SJCRH30 (cell line): Measurements from ENCODE around the gene HOXB6. TPM values are rescaled to one million over a fixed set of nuclear protein-coding genes. Genes with fewer than 3 reads are reported as not detected.

Source experiments
- DNase-seq, 2 experiments: peaks; one replicate each; pipeline ENCODE4 v3.0.0-alpha.2; 2015 to 2020
- H3K27ac ChIP-seq: fragments of 250-450 bp; sonication (Bioruptor Pico); 2 replicates; pipeline ENCODE4 v1.5.1; 2020; ENCODE audit warnings: mild to moderate bottlenecking, moderate library complexity
- H3K27me3 ChIP-seq: fragments of 250-450 bp; sonication (Bioruptor Pico); 2 replicates; pipeline ENCODE4 v1.5.1; 2020; ENCODE audit warnings: mild to moderate bottlenecking, moderate library complexity
- H3K36me3 ChIP-seq: fragments of 250-450 bp; sonication (Bioruptor Pico); 2 replicates; pipeline ENCODE4 v1.5.1; 2020; ENCODE audit warnings: mild to moderate bottlenecking, moderate library complexity
- H3K4me1 ChIP-seq: fragments of 250-450 bp; sonication (Bioruptor Pico); 2 replicates; pipeline ENCODE4 v1.5.1; 2020; ENCODE audit warnings: mild to moderate bottlenecking, moderate library complexity
- H3K4me3 ChIP-seq: fragments of 250-450 bp; sonication (Bioruptor Pico); 2 replicates; pipeline ENCODE4 v1.5.1; 2020; ENCODE audit warnings: mild to moderate bottlenecking, moderate library complexity
- H3K9me3 ChIP-seq: fragments of 250-450 bp; sonication (Bioruptor Pico); replicated peaks from 2 replicates; pipeline ENCODE4 v1.5.1; 2020; ENCODE audit warnings: mild to moderate bottlenecking, moderate library complexity
- total RNA-seq: library from RNA; depleted of rRNA; stranded (reverse); fragments of >200 nt; shearing (Covaris generic); gene quantifications from 2 replicates; pipeline ENCODE4 v1.2.3, GENCODE V29; 2014

HOXB6 gene
- total RNA-seq, 1 experiment from 2014 or later, result 7.5 TPM

DNA sequence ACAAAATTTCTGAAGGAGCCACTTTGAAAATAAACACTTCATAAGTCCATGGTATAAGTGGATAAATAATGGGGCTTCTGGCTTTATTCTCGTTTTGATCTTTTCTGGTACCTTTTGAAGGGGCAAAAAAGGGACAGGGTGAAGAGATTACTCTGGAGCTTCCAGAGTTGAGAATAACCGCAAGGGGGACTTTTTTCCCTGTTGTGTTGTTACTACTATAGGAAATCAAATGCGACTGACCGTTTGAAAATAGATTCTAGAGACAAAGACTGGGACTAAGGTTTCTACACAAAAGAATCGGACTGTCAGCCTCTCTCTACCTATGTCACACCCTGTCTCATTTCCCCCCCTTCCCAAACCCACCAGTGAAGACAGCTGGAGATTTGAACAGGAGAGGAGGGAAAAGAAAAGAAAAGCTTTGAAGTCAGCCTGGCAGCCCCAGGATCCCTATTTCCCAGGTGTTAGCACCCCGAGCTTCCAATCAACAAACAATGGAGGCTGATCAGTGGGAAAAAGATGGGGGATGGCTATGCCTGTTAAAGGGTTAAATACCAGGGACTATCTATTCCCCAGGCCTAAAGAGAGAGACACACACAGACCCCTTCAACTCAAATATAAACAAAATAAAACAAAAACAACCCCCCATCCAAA lies 35.0 kb downstream of the HOXB6 start:
- no peaks in the 10 kb centered on the region for H3K9me3 ChIP-seq
- H3K4me1 ChIP-seq, result 0 out of 2 replicates have a peak, but pooled peaks cover 4% of the 10 kb centered on the region
- H3K4me3 ChIP-seq, result no peak overlapping the region
- no peak overlapping the region for H3K27ac ChIP-seq
- DNase-seq, result no peak
- no peaks in the 10 kb centered on the region for H3K36me3 ChIP-seq
- no peaks in the 10 kb centered on the region for H3K27me3 ChIP-seq

GRCh38 chr17:48569240-48569582 lies 35.6 kb downstream of the HOXB6 start:
- H3K27me3 ChIP-seq, result no peaks in the 10 kb centered on the region
- no peaks in the 10 kb centered on the region for H3K36me3 ChIP-seq
- no peak overlapping the region for H3K27ac ChIP-seq
- no peak for DNase-seq
- no peaks in the 10 kb centered on the region for H3K9me3 ChIP-seq
- H3K4me1 ChIP-seq, result 0 out of 2 replicates have a peak, but pooled peaks cover 4% of the 10 kb centered on the region
- no peak overlapping the region for H3K4me3 ChIP-seq

GRCh38 chr17:48568499-48569239 lies 36.1 kb downstream of the HOXB6 start:
- no peak for DNase-seq
- Histone ChIP-seq H3K4me1 (0 out of 2 replicates have a peak, but pooled peaks cover 4% of the 10 kb centered on the region), H3K4me3 (no peak overlapping the region), H3K36me3 (no peaks in the 10 kb centered on the region), H3K27me3 (no peaks in the 10 kb centered on the region), H3K27ac (no peak overlapping the region), H3K9me3 (no peaks in the 10 kb centered on the region)

GRCh38 chr17:48567646-48568354 lies 37.0 kb downstream of the HOXB6 start:
- no peaks in the 10 kb centered on the region for H3K36me3 ChIP-seq
- DNase-seq, result no peak
- no peaks in the 10 kb centered on the region for H3K27me3 ChIP-seq
- H3K9me3 ChIP-seq, result no peaks in the 10 kb centered on the region
- 0 out of 2 replicates have a peak, but pooled peaks cover 4% of the 10 kb centered on the region for H3K4me1 ChIP-seq
- H3K27ac ChIP-seq, result no peak overlapping the region
- no peak overlapping the region for H3K4me3 ChIP-seq

- Histone ChIP-seq H3K4me1 (0 out of 2 replicates have a peak, but pooled peaks cover 4% of the 10 kb centered on the region), H3K36me3 (no peaks in the 10 kb centered on the region), H3K4me3 (no peak overlapping the region), H3K9me3 (no peaks in the 10 kb centered on the region), H3K27ac (no peak overlapping the region), H3K27me3 (no peaks in the 10 kb centered on the region)
- no peak for DNase-seq
Measured at GRCh38 chr17:48567209-48567608, 37.6 kb downstream of the HOXB6 start.

GRCh38 chr17:48566717-48567116 lies 38.1 kb downstream of the HOXB6 start:
- 0 out of 2 replicates have a peak, but pooled peaks cover 4% of the 10 kb centered on the region for H3K4me1 ChIP-seq
- H3K4me3 ChIP-seq, result no peak overlapping the region
- H3K27ac ChIP-seq, result no peak overlapping the region
- H3K27me3 ChIP-seq, result no peaks in the 10 kb centered on the region
- H3K36me3 ChIP-seq, result no peaks in the 10 kb centered on the region
- H3K9me3 ChIP-seq, result no peaks in the 10 kb centered on the region
- DNase-seq, result no peak

- Histone ChIP-seq H3K9me3 (no peaks in the 10 kb centered on the region), H3K36me3 (no peaks in the 10 kb centered on the region), H3K4me1 (0 out of 2 replicates have a peak, but pooled peaks cover 4% of the 10 kb centered on the region), H3K27ac (no peak overlapping the region), H3K4me3 (no peak overlapping the region), H3K27me3 (no peaks in the 10 kb centered on the region)
- no peak for DNase-seq
Measured at GRCh38 chr17:48565925-48566710, 38.7 kb downstream of the HOXB6 start.

DNA sequence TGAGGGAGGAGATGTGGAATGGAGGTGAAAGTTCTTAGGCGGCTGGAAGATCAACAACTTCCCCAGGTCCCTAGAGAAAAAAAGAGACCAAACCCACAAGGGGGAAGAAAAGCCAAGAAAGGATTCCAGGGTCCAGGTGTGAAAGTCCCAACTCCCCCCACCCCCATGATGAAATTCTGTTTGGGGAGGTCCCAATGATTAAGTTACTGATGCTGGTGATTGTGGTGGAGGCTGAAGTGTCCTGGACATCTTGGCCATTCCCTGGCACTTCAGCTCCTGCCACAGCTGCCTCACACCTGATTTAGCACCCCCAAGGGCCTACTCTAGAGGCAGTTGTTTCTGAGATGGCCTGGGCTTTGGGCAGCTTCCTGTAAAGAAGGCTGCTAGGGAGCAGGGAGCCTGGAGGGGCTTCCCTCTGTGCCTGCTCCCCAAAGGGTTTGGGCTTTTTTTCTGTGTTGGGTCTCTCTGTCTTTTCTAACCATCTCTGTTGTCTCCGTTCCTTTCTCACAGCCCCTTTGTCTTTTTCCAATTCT lies 39.7 kb downstream of the HOXB6 start:
- DNase-seq, result no peak
- H3K36me3 ChIP-seq, result no peaks in the 10 kb centered on the region
- H3K4me1 ChIP-seq, result 0 out of 2 replicates have a peak, but pooled peaks cover 4% of the 10 kb centered on the region
- H3K9me3 ChIP-seq, result no peaks in the 10 kb centered on the region
- H3K27ac ChIP-seq, result no peak overlapping the region
- no peak overlapping the region for H3K4me3 ChIP-seq
- H3K27me3 ChIP-seq, result no peaks in the 10 kb centered on the region

DNA sequence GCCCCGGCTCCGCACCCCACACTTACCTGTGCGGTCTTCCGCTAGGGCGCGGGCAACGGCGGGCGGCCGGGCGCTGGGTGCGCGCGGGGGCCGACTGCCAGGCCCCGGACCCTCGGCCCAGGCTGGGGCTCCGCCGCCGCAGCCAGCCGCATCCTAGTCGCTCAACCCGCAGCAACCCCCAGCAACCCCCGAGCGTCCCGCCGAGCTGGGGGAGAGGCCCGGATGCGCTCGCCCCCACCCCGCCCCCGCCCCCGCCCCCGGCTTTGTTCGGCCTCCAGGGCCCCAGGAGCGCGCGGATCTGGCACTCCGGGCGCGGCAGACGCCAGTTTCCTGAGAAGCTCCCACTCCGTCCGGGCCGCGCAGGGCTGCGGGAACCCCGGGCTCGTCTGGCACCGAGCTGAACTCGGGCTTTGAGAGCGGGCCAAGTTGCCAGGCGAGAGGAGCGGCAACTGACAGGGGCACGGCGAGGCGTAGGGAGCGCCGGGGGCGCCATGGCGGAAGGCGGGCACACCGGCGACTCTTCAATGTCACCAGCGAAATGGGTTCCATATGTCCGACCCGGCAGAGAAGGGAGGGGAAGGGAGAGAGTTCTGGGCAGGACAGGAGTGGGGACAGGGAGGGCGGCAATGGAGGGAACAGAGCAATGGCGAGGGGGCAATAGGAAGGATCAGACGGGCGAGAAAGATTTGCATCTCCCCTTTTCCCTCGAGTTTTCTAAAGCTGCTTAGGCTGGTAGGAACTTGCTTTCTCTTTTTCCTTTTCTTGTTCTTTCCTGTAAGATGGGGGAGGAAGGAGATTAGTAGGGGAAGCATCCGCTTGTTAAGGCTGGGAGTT lies 40.4 kb downstream of the HOXB6 start:
- DNase-seq, result no peak
- Histone ChIP-seq H3K4me1 (0 out of 2 replicates have a peak, but pooled peaks cover 4% of the 10 kb centered on the region), H3K9me3 (no peaks in the 10 kb centered on the region), H3K27ac (no peak overlapping the region), H3K27me3 (no peaks in the 10 kb centered on the region), H3K4me3 (no peak overlapping the region), H3K36me3 (no peaks in the 10 kb centered on the region)

DNA sequence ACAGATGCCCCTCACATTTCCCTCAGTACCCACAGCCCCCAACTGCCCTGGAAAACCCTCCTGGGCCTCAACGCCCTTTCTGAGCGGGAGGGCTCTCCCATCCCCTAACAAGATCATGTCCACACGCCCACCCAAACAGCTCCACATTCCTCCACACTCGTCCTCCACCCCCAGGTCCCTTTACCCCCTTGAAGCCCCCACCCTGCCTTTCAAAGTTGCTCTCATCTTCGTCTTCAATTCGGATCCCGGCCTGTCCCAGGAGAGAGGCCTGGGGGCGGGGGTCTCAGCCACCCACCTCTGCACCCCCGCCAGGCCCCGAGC lies 41.0 kb downstream of the HOXB6 start:
- Histone ChIP-seq H3K4me1 (0 out of 2 replicates have a peak, but pooled peaks cover 4% of the 10 kb centered on the region), H3K36me3 (no peaks in the 10 kb centered on the region), H3K27me3 (no peaks in the 10 kb centered on the region), H3K27ac (no peak overlapping the region), H3K9me3 (no peaks in the 10 kb centered on the region), H3K4me3 (no peak overlapping the region)
- DNase-seq, result no peak

DNA sequence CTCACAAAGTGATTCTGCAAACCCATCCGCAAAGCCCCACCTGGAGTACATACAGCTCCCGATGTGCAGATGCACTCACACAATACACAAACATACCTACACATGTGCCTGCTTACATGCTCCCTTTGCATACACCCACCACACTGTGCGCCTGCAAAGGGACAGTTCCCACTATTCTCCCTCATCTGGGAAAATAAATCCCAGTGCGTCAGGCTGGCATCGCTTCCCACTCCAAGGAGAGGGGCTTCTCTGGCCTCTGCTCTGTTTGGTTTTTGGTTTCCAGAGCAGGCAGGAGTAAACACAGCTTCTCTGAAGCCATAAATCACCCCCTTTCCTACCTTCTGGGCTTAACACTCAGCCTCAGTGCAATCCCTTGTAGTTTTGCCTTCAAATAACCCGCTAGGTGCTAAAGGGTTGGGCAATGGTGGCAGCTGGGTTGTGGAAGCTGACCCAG lies 41.4 kb downstream of the HOXB6 start:
- 0 out of 2 replicates have a peak, but pooled peaks cover 4% of the 10 kb centered on the region for H3K4me1 ChIP-seq
- H3K27ac ChIP-seq, result no peak overlapping the region
- H3K36me3 ChIP-seq, result no peaks in the 10 kb centered on the region
- no peak overlapping the region for H3K4me3 ChIP-seq
- no peaks in the 10 kb centered on the region for H3K27me3 ChIP-seq
- no peak for DNase-seq
- H3K9me3 ChIP-seq, result no peaks in the 10 kb centered on the region

DNA sequence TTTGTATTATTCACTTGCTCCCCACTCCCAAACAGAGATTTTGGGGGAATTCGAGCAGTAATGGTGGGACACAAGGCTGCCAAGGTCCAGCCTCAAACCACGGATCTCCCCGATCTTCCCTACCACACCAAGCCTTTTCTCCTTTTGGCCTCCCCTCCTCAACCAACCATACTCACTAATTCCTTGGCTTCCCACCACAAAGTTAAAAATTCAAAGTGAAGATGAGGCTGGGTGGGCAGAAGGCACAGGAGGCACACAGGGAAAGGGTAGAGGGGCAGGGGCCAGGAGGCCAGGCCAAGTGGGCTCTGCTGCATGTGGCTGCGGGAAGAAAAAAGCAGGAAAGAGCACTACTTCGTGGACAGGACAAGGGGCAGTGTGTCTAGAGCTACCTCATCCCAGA lies 41.9 kb downstream of the HOXB6 start:
- Histone ChIP-seq H3K36me3 (no peaks in the 10 kb centered on the region), H3K4me3 (no peak overlapping the region), H3K27ac (no peak overlapping the region), H3K27me3 (no peaks in the 10 kb centered on the region), H3K4me1 (0 out of 2 replicates have a peak, but pooled peaks cover 4% of the 10 kb centered on the region), H3K9me3 (no peaks in the 10 kb centered on the region)
- DNase-seq, result no peak

DNA sequence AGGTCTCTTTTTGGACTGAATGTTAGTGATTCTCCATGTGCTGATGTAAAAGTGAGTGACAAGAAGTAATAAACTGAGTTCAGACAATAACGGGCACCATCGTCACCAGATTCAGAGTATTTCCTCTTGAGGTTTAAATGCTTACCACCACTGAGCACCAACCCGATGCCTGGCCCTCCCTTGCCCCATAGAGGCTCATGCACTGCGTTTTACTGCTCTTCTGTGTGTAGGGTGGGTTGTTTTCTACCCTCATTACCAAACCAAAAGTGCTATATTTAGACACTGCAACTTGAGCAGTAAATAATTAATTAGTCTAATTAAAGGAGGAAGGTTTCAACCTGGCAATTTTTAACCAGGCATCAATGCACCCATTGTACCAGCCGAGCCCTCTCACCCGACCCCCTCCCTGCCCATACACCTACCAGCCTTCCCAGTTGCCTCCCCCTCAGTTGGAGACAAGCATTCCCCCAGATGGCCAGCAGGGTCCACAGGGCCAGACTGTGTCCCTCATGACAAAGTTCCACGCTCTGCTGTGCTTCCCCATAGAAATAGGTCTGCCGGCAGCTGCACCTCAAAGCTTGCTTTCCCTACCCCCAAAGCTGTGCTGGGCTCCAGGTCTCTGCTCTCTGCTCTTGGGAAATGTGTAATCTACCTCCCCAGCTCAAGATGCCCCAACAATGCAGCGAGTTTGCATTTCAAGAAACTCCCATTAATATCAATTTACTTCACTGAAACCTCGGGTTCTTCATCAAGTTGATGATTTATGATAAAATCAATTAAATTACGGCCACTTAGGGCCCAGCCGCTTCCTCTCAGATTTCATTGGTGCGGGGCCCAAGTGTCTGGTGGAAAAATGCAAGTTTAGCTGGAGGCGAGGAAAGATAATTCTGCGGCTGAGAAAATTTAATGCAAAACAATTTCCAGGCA lies 42.6 kb downstream of the HOXB6 start:
- H3K4me1 ChIP-seq, result no peaks in the 10 kb centered on the region
- H3K4me3 ChIP-seq, result no peak overlapping the region
- H3K9me3 ChIP-seq, result no peaks in the 10 kb centered on the region
- no peaks in the 10 kb centered on the region for H3K27me3 ChIP-seq
- no peaks in the 10 kb centered on the region for H3K36me3 ChIP-seq
- no peak for DNase-seq
- no peak overlapping the region for H3K27ac ChIP-seq
